DND-41 (cell line): ENCODE data around the gene IFT122.

Source experiments
- EZH2 ChIP-seq: IDR thresholded peaks from 3 replicates; pipeline ENCODE4 v1.6.1; 2012; ENCODE audit warnings: borderline replicate concordance, low read depth, mild to moderate bottlenecking, moderate library complexity, low read length, inconsistent platforms; ENCODE audit not compliant: severe bottlenecking
- TF ChIP-seq, protein P1 (sequence below): IDR thresholded peaks from 2 replicates; pipeline ENCODE4 v1.5.1; 2012; ENCODE audit warnings: borderline replicate concordance, low read length, moderate library complexity, mild to moderate bottlenecking; ENCODE audit not compliant: poor library complexity, severe bottlenecking; ENCODE audit errors: extremely low read depth

DNA sequence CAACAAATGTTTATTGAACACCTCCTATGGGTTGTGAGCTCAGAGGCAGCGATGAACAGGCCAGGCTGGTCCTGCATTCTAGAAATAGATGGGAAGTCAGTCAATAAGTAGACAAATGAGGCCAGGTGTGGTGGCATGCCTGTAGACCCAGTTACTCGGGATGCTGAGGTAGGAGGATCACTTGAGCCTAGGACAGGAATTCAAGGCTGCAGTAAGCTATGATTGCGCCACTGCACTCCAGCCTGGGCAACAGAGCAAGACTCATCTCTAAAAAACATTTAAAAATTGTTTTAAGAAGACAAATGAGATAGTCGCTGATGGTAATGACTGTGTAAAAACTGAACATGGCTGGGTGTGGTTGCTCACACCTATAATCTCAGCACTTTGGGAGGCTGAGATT is 84.1 kb downstream of the IFT122 start:
- TF ChIP-seq, protein P1, sequence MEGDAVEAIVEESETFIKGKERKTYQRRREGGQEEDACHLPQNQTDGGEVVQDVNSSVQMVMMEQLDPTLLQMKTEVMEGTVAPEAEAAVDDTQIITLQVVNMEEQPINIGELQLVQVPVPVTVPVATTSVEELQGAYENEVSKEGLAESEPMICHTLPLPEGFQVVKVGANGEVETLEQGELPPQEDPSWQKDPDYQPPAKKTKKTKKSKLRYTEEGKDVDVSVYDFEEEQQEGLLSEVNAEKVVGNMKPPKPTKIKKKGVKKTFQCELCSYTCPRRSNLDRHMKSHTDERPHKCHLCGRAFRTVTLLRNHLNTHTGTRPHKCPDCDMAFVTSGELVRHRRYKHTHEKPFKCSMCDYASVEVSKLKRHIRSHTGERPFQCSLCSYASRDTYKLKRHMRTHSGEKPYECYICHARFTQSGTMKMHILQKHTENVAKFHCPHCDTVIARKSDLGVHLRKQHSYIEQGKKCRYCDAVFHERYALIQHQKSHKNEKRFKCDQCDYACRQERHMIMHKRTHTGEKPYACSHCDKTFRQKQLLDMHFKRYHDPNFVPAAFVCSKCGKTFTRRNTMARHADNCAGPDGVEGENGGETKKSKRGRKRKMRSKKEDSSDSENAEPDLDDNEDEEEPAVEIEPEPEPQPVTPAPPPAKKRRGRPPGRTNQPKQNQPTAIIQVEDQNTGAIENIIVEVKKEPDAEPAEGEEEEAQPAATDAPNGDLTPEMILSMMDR = no peak
- no peak for TF ChIP-seq EZH2
